Aorta (tissue), 5 donors: ENCODE results near the gene GPS1. TPM values are rescaled to one million over a fixed set of nuclear protein-coding genes. Genes with fewer than 3 reads are reported as not detected.

Experiments used
- ATAC-seq: fragments of 200-7000 bp; cut with Tn5 transposase; one replicate; pipeline ENCODE4 v1.9.1; 2022; ENCODE audit warnings: moderate library complexity; ENCODE audit not compliant: low FRiP score
- DNase-seq, 2 donors: peaks; one replicate each; pipeline ENCODE4 v3.0.0-alpha.2; 2020
- H3K27ac ChIP-seq, 2 donors: one replicate each; pipeline ENCODE4 v1.5.1; 2013; ENCODE audit warnings: low read length in 2 of 2, mild to moderate bottlenecking in 2 of 2, moderate library complexity in 2 of 2, control low read depth in 1 of 2, inconsistent platforms in 1 of 2, low read depth in 1 of 2
- H3K27me3 ChIP-seq, 2 donors: one replicate each; pipeline ENCODE4 v1.6.1; 2013; ENCODE audit warnings: control low read depth in 1 of 2, low read length in 1 of 2, mild to moderate bottlenecking in 1 of 2, moderate library complexity in 1 of 2; ENCODE audit not compliant: insufficient read depth in 2 of 2, control insufficient read depth in 1 of 2
- H3K36me3 ChIP-seq, 2 donors: one replicate each; pipeline ENCODE4 v1.6.1; 2013; ENCODE audit warnings: control low read depth in 1 of 2, low read length in 1 of 2, mild to moderate bottlenecking in 1 of 2; ENCODE audit not compliant: insufficient read depth in 2 of 2, control insufficient read depth in 1 of 2
- H3K4me1 ChIP-seq, 2 donors: one replicate each; pipeline ENCODE4 v1.6.1; 2013; ENCODE audit warnings: low read length in 2 of 2, control low read depth in 1 of 2, mild to moderate bottlenecking in 1 of 2, moderate library complexity in 1 of 2; ENCODE audit not compliant: insufficient read depth in 2 of 2, control insufficient read depth in 1 of 2
- H3K4me3 ChIP-seq, 2 donors: one replicate each; pipeline ENCODE4 v1.5.1; 2013; ENCODE audit warnings: low read length in 2 of 2, control low read depth in 1 of 2, mild to moderate bottlenecking in 1 of 2
- H3K9me3 ChIP-seq: one replicate; pipeline ENCODE4 v1.6.1; 2013; ENCODE audit warnings: mild to moderate bottlenecking, low read length; ENCODE audit not compliant: control insufficient read depth
- WGBS, 2 donors: extraction: QIAGEN DNeasy Blood & Tissue Kit; methylation state at CpG; one replicate each; pipeline ENCODE4 v1.1.7; 2013; 5-methylcytosine and 5-hydroxymethylcytosine counted together
- intact Hi-C, 2 donors: fragments of 100-400 bp; cut with DNase I; formaldehyde crosslinking; loops; one replicate each; pipeline versions ENCODE4 v1.14.2 to v1.15.0; 2022
- polyA plus RNA-seq, 2 donors: library from polyadenylated mRNA; stranded (reverse); fragments of 200-250 nt; gene quantifications; one replicate each; pipeline ENCODE4 v1.2.3, GENCODE V29; 2013
- total RNA-seq, 2 donors: library from RNA; stranded (reverse); fragmentation: NEBNext Ultra II Directional; extraction: Animal tissue kit (Norgen Biotek cat#: 25700); gene quantifications; one replicate each; pipeline ENCODE4 v1.2.1, GENCODE V29; 2021
- donor health status: healthy with polysubstance abuse.
- donor health status: Bipolar disorder and iron deficiency.
- donor health status: DM: no; HTN: no; CAD: no.
- donor health status: DM: no; HTN: no; CAD: no.
- donor health status: DM: yes; HTN: yes; CAD: no.

GPS1 gene
- total and polyA plus RNA-seq, 4 donors = 46.9 to 171 (median 54.1) TPM

DNA sequence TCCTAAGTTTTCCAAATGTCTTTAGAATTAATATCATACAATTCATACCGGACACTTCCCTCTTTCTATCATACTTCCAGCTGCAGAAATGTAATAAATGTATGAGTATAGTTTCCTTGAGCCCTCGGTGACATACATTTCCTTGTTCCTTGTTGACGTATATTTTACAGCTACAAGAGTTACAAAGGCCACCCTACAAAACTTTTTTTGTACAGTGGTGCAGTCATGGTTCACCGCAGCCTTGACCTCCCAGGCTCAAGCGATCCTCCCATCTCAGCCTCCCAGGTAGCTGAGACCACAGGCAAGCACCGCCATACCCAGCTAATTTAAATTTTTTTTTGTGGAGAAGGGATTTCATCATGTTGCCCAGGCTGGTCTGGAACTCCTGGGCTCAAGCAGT lies 21.1 kb downstream of the GPS1 start:
- Histone ChIP-seq H3K27ac (no peak overlapping the region), H3K36me3 (no peaks in the 10 kb centered on the region), H3K27me3 (no peaks in the 10 kb centered on the region), H3K9me3 (no peaks in the 10 kb centered on the region), H3K4me1 (no peaks in the 10 kb centered on the region), H3K4me3 (no peak overlapping the region)
- WGBS, 2 donors = 81% methylated on average over 6 of the region's 6 CpGs
- intact Hi-C loops = no loop called here
- DNase-seq = no peak
- ATAC-seq = no peak

DNA sequence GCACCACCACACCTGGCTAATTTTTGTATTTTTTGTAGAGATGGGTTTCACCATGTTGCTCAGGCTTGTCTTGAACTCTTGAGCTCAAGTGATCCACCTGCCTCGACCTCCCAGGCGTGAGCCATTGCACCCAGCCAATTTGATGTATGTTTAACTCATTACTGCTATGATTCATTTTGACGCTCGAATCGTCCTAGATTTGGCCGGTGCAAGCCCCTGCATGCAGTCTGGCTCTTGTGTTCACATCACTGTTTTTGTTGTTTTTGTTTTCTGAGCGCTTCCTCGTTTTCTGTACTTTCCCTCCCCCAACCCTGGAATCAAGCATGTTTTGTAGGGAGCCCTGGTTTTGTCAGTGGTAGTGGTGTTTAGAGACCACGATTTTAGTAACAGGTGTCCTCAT lies 21.7 kb downstream of the GPS1 start:
- Histone ChIP-seq H3K27me3 (no peaks in the 10 kb centered on the region), H3K4me3 (no peak overlapping the region), H3K36me3 (no peaks in the 10 kb centered on the region), H3K27ac (no peak overlapping the region), H3K4me1 (no peaks in the 10 kb centered on the region), H3K9me3 (no peaks in the 10 kb centered on the region)
- no peak for DNase-seq
- intact Hi-C loops = no loop called here
- 77 to 79% methylated on average over 9 of the region's 9 CpGs for WGBS, 2 donors
- no peak for ATAC-seq

DNA sequence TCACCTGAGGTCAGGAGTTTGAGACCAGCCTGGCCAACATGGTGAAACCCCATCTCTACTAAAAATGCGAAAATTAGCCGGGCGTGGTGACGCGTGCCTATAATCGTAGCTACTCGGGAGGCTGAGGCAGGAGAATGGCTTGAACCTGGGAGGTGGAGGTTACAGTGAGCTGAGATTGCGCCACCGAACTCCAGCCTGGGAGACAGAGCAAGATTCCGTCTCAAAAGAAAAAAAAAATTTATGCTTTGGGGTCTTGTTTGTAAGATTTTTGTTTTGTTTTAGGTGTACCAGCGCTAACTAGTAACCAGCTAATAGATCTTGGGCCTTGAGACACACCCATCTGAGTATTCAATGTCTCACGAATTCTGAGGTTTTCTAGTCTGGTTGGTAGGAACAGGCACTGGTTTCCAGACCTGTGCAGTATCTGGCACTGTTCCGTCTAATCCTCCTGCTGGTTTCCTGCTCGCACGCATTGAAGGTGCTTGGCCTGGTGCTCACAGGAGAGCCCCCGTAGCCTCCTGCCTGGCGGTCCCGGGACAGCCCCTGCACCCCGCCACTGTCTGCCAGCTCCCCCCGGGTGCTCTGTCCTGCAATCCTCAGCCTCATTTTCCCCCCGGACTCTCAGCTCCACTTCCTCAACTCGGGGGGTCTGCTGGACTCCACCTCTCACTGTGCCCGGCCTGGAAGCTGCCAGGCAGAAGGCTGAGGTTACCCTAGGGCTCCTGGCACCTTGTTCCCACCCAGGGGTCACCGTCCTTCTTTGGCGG lies 24.5 kb downstream of the GPS1 start:
- DNase-seq = no peak
- H3K27me3 ChIP-seq = no peaks in the 10 kb centered on the region
- H3K4me3 ChIP-seq = no peak overlapping the region
- H3K27ac ChIP-seq = no peak overlapping the region
- no peaks in the 10 kb centered on the region for H3K9me3 ChIP-seq
- no peak for ATAC-seq
- intact Hi-C loops = no loop called here
- 79 to 82% methylated on average over 25 of the region's 25 CpGs for WGBS, 2 donors
- no peaks in the 10 kb centered on the region for H3K4me1 ChIP-seq
- H3K36me3 ChIP-seq = peaks cover 0 to 10% of the 10 kb centered on the region in 2 donors

DNA sequence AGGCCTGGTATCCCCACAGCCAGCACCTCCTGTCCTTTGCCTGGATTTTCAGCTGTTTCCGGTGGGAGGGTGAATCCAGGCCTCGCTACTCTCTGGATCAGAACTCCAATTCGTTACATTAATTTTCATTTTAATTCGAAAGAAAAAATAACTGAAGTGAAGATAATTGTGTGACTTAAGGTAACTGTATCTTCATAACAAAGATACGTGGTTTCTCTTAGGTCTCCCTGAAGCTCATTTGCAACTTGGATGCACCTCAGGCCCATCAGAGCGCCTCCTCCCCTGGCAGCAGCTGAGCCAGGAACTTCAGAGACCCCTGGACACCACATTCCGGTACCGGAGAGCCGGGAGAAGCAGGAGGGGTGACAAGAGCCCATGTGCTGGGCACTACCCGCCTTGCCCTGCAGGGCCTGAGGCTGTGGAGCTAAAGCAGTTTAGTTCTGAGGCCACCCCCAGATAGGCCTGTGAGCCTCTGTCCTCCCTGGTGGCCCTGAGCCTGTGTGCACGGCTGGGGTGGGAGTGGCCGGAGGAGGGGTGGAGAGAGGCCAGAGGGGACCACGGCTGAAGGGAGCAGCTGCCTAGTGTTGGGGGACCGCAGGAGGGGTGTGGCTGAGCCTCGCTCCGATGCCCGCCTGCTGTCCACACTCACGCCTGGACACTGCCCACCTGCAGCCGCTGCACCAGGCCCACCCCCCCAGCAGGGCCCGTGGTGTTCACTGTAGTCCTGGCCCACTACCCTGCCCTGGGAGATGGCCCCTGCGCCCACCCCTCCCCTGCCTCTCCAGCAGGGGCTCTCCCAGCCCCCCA lies 25.3 kb downstream of the GPS1 start:
- Histone ChIP-seq H3K4me3 (no peak overlapping the region), H3K4me1 (no peaks in the 10 kb centered on the region), H3K36me3 (peaks cover 0 to 12% of the 10 kb centered on the region in 2 donors), H3K27me3 (no peaks in the 10 kb centered on the region), H3K9me3 (no peaks in the 10 kb centered on the region), H3K27ac (no peak overlapping the region)
- DNase-seq (no peak), ATAC-seq (no peak)
- 74 to 76% methylated on average over 21 of the region's 21 CpGs for WGBS, 2 donors
- intact Hi-C loops = no loop called here

DNA sequence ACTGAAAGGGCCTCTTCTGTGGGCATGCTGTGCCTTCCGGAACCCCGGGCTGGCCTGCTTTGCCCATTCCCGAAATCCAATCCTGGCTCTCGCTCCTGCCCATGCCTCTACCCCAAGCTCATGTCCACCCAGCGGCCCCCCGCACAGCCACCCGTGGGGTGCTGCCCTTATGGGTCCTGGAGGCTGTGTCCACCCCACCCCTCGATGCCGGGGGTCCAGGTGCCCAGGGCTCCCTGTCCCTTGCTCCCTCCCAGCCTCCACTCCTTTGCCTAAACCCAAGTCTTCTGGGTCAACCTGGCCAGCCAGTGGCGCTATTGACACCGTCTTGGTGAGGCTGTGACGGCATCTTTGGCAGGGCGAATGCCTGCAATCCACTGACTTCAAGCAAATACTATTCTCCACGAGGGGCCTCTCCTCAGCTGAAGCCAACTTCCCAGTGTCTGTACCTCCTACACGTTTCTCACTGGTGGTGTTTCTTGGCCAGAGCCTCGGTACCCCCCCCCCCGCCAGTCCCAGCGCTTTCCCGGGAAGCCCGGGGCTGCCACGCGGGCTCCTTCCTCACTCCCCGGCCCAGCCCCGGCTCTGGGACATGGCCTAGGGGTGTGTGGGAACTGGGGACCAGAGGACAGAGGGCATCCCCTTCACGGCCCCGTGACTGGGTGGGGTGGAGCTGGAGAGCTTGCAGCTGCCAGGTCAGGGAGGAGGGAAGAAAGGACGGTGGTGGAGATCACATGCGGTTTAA lies 26.1 kb downstream of the GPS1 start:
- Histone ChIP-seq H3K27ac (no peak overlapping the region), H3K36me3 (peaks cover 0 to 12% of the 10 kb centered on the region in 2 donors), H3K9me3 (no peaks in the 10 kb centered on the region), H3K27me3 (no peaks in the 10 kb centered on the region), H3K4me1 (no peaks in the 10 kb centered on the region), H3K4me3 (no peak overlapping the region)
- peak; percentile 33 for ATAC-seq
- no peak for DNase-seq
- 56 to 58% methylated on average over 28 of the region's 28 CpGs for WGBS, 2 donors
- intact Hi-C loops = no loop called here

DNA sequence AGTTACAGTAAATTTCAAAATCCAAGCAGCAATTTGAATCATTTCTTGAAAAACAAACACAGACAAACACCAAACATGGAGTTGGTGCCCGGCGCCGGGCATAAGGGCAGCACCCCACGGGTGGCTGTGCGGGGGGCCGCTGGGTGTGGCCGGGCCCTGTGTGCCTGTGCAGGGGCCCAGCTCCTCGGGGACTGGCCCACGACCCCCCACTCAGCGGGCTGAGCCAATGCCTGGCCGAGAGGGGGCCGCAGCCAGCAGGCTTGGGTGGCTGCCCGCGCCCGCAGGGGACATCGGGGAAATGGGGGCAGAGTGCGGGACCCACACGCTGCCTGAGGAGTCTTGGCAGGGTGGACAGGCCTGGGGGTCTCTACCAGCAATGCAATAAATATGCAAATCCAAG lies 26.7 kb downstream of the GPS1 start:
- 93 to 94% methylated on average over 18 of the region's 18 CpGs for WGBS, 2 donors
- no peaks in the 10 kb centered on the region for H3K4me1 ChIP-seq
- no peak overlapping the region for H3K27ac ChIP-seq
- peaks cover 0 to 12% of the 10 kb centered on the region in 2 donors for H3K36me3 ChIP-seq
- no peaks in the 10 kb centered on the region for H3K9me3 ChIP-seq
- ATAC-seq (no peak), DNase-seq (no peak)
- H3K4me3 ChIP-seq = no peak overlapping the region
- intact Hi-C loops = no loop called here
- H3K27me3 ChIP-seq = no peaks in the 10 kb centered on the region

DNA sequence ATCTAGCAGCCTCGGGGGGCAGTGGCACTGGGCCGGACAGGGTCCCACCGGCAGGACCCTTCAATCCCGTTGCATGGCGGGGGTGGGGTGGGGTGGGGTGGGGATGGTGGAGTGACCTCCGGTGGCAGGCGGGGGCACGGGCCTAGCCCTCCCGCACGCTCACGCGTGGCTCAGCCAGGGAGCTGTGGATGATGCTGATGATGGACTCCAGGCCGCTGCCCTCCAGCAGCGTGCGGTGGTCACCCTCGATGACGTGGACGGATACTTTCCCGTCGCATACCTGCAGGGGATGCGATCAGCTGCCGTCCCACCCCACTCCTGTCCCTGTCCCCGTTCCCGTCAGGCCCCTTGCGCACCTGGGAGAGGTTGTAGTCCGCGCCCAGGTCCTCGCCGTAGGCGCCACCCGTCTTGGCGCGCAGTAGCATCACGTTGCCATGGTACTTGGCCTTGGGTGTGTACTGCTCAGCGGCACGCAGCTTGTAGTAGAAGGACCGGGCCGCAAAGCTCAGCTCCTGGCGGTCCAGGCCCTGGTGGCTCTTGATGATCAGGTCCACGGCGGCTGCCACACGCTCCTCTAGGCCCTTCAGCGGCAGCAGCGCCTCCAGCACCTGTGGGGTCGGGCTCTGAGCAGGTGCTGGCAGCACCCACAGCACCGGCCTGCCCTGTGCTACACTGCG lies 27.4 kb downstream of the GPS1 start:
- Histone ChIP-seq H3K4me3 (no peak overlapping the region), H3K9me3 (no peaks in the 10 kb centered on the region), H3K27me3 (no peaks in the 10 kb centered on the region), H3K27ac (no peak overlapping the region), H3K4me1 (no peaks in the 10 kb centered on the region), H3K36me3 (peaks cover 0 to 14% of the 10 kb centered on the region in 2 donors)
- intact Hi-C loops = no loop called here
- ATAC-seq (no peak), DNase-seq (no peak)
- WGBS, 2 donors = 90 to 95% methylated on average over 41 to 47 of the region's 47 CpGs

DNA sequence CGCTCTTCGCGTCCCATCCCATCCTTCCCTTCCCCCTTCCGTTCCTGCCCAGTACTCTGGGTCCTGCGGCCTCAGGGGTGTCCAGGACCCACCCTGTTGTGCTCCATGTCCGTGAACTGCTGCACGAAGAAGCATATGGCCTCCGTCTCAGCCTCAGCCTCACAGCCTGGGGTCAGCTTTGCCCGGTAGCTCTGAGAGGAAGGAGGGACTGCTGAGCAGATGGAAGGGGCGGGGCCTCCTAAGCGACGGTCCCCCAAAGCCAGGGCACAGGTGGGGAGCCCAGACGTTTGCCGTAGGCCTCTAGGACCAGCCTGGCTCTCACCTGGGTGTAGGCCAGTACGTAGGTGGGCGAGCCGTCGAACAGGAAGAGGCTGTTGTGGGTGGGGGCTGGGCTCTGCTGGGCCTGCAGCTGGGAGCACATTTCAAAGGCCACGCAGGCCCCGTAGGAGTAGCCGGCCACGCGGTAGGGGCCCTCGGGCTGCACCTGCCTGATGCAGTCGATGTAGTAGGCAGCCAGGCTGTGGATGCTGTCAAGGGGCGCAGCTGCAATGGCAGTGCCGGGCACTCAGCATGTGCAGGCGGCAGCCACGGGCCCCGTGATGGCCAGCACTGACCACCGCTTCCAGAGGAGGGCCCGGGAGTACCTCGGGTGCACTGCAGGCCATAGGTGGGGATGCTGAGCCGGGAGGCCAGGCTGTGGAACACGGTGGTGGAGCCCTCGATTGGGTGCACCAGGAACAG lies 28.5 kb downstream of the GPS1 start:
- H3K27ac ChIP-seq = no peak overlapping the region
- H3K36me3 ChIP-seq = peaks cover 0 to 15% of the 10 kb centered on the region in 2 donors
- H3K27me3 ChIP-seq = no peaks in the 10 kb centered on the region
- WGBS, 2 donors = 91 to 92% methylated on average over 36 of the region's 36 CpGs
- H3K9me3 ChIP-seq = no peaks in the 10 kb centered on the region
- H3K4me1 ChIP-seq = no peaks in the 10 kb centered on the region
- intact Hi-C loops = no loop called here
- H3K4me3 ChIP-seq = no peak overlapping the region
- ATAC-seq = no peak
- DNase-seq = no peak
